GM19043 (cell line): ENCODE measurements around the gene SNAI3.

ENCODE experiments used
- ATAC-seq: cut with Tn5 transposase; IDR thresholded peaks from one replicate; pipeline ENCODE4 v1.9.1; 2021; ENCODE audit warnings: low read depth; ENCODE audit not compliant: unreplicated experiment

SNAI3 gene

GRCh38 chr16:88653596-88654362 lies 32.5 kb downstream of the SNAI3 start:
- ATAC-seq, result no peak

GRCh38 chr16:88653101-88653500 lies 33.2 kb downstream of the SNAI3 start:
- no peak for ATAC-seq

GRCh38 chr16:88652762-88653063 lies 33.6 kb downstream of the SNAI3 start:
- no peak for ATAC-seq

- no peak for ATAC-seq
These were observed 34.1 kb downstream of the SNAI3 start for GRCh38 chr16:88651989-88652761.

- ATAC-seq, result peak; percentile 81
These were observed 34.9 kb downstream of the SNAI3 start for GRCh38 chr16:88651276-88651988.

GRCh38 chr16:88650749-88651275 lies 35.5 kb downstream of the SNAI3 start, which contains the start of gene CYBA:
CYBA (minus strand) TSS chr16:88651053; CDS start chr16:88651013, 40 bp downstream.
- peak; percentile 57 for ATAC-seq

- ATAC-seq, result no peak
These were observed 36.2 kb downstream of the SNAI3 start for GRCh38 chr16:88649924-88650748.

- ATAC-seq, result no peak
These were observed 36.9 kb downstream of the SNAI3 start for GRCh38 chr16:88649195-88649923.

- no peak for ATAC-seq
These were observed 38.9 kb downstream of the SNAI3 start for GRCh38 chr16:88647178-88648070.

GRCh38 chr16:88646345-88647034 lies 39.8 kb downstream of the SNAI3 start:
- no peak for ATAC-seq

- no peak for ATAC-seq
These were observed 40.4 kb downstream of the SNAI3 start for GRCh38 chr16:88645941-88646340.

- ATAC-seq, result no peak
These were observed 40.9 kb downstream of the SNAI3 start for GRCh38 chr16:88645455-88645854.

GRCh38 chr16:88643644-88643932 lies 42.7 kb downstream of the SNAI3 start:
- no peak for ATAC-seq

GRCh38 chr16:88642881-88643643 lies 43.2 kb downstream of the SNAI3 start:
- no peak for ATAC-seq

GRCh38 chr16:88640498-88641247 lies 45.6 kb downstream of the SNAI3 start:
- no peak for ATAC-seq

- no peak for ATAC-seq
These were observed 46.2 kb downstream of the SNAI3 start for GRCh38 chr16:88640039-88640495.
